ENCODE measurements around the gene LTBP3.

LTBP3 gene

DNA sequence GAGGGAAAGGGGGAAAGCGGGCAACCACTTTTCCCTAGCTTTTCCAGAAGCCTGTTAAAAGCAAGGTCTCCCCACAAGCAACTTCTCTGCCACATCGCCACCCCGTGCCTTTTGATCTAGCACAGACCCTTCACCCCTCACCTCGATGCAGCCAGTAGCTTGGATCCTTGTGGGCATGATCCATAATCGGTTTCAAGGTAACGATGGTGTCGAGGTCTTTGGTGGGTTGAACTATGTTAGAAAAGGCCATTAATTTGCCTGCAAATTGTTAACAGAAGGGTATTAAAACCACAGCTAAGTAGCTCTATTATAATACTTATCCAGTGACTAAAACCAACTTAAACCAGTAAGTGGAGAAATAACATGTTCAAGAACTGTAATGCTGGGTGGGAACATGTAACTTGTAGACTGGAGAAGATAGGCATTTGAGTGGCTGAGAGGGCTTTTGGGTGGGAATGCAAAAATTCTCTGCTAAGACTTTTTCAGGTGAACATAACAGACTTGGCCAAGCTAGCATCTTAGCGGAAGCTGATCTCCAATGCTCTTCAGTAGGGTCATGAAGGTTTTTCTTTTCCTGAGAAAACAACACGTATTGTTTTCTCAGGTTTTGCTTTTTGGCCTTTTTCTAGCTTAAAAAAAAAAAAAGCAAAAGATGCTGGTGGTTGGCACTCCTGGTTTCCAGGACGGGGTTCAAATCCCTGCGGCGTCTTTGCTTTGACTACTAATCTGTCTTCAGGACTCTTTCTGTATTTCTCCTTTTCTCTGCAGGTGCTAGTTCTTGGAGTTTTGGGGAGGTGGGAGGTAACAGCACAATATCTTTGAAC, 52.5 kb downstream of the LTBP3 start:
- DNase-seq = no peak

DNA sequence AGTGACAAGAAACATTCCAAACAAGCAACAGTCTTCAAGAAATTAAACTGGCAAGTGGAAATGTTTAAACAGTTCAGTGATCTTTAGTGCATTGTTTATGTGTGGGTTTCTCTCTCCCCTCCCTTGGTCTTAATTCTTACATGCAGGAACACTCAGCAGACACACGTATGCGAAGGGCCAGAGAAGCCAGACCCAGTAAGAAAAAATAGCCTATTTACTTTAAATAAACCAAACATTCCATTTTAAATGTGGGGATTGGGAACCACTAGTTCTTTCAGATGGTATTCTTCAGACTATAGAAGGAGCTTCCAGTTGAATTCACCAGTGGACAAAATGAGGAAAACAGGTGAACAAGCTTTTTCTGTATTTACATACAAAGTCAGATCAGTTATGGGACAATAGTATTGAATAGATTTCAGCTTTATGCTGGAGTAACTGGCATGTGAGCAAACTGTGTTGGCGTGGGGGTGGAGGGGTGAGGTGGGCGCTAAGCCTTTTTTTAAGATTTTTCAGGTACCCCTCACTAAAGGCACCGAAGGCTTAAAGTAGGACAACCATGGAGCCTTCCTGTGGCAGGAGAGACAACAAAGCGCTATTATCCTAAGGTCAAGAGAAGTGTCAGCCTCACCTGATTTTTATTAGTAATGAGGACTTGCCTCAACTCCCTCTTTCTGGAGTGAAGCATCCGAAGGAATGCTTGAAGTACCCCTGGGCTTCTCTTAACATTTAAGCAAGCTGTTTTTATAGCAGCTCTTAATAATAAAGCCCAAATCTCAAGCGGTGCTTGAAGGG, 53.3 kb downstream of the LTBP3 start:
- no peak for DNase-seq

DNA sequence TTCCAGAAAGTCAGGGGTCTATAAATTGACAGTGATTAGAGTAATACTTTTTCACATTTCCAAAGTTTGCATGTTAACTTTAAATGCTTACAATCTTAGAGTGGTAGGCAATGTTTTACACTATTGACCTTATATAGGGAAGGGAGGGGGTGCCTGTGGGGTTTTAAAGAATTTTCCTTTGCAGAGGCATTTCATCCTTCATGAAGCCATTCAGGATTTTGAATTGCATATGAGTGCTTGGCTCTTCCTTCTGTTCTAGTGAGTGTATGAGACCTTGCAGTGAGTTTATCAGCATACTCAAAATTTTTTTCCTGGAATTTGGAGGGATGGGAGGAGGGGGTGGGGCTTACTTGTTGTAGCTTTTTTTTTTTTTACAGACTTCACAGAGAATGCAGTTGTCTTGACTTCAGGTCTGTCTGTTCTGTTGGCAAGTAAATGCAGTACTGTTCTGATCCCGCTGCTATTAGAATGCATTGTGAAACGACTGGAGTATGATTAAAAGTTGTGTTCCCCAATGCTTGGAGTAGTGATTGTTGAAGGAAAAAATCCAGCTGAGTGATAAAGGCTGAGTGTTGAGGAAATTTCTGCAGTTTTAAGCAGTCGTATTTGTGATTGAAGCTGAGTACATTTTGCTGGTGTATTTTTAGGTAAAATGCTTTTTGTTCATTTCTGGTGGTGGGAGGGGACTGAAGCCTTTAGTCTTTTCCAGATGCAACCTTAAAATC, 54.0 kb downstream of the LTBP3 start:
- no peak for DNase-seq

GRCh38 chr11:65503368-65503948, 54.7 kb downstream of the LTBP3 start:
- DNase-seq = no peak

- DNase-seq = no peak
These were observed 55.4 kb downstream of the LTBP3 start for GRCh38 chr11:65502555-65503367.

DNA sequence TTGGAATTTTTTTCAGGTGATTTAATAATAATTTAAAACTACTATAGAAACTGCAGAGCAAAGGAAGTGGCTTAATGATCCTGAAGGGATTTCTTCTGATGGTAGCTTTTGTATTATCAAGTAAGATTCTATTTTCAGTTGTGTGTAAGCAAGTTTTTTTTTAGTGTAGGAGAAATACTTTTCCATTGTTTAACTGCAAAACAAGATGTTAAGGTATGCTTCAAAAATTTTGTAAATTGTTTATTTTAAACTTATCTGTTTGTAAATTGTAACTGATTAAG, 55.9 kb downstream of the LTBP3 start:
- no peak for DNase-seq

- DNase-seq = no peak
These were observed 56.5 kb downstream of the LTBP3 start for GRCh38 chr11:65501472-65502273.

- no peak for DNase-seq
These were observed 57.0 kb downstream of the LTBP3 start for GRCh38 chr11:65501186-65501471.

DNA sequence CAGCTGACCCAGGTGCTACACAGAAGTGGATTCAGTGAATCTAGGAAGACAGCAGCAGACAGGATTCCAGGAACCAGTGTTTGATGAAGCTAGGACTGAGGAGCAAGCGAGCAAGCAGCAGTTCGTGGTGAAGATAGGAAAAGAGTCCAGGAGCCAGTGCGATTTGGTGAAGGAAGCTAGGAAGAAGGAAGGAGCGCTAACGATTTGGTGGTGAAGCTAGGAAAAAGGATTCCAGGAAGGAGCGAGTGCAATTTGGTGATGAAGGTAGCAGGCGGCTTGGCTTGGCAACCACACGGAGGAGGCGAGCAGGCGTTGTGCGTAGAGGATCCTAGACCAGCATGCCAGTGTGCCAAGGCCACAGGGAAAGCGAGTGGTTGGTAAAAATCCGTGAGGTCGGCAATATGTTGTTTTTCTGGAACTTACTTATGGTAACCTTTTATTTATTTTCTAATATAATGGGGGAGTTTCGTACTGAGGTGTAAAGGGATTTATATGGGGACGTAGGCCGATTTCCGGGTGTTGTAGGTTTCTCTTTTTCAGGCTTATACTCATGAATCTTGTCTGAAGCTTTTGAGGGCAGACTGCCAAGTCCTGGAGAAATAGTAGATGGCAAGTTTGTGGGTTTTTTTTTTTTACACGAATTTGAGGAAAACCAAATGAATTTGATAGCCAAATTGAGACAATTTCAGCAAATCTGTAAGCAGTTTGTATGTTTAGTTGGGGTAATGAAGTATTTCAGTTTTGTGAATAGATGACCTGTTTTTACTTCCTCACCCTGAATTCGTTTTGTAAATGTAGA, 57.6 kb downstream of the LTBP3 start:
- DNase-seq = no peak

- no peak for DNase-seq
These were observed 58.3 kb downstream of the LTBP3 start for GRCh38 chr11:65499713-65500386.

- DNase-seq = peak; percentile 92 to 95
These were observed 59.0 kb downstream of the LTBP3 start, which contains the start of gene MALAT1 for GRCh38 chr11:65498977-65499712. Gene MALAT1 (plus strand): TSS chr11:65499045.

DNA sequence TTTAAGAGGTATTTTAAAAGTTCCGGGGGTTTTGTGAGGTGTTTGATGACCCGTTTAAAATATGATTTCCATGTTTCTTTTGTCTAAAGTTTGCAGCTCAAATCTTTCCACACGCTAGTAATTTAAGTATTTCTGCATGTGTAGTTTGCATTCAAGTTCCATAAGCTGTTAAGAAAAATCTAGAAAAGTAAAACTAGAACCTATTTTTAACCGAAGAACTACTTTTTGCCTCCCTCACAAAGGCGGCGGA, 59.5 kb downstream of the LTBP3 start:
- no peak for DNase-seq

DNA sequence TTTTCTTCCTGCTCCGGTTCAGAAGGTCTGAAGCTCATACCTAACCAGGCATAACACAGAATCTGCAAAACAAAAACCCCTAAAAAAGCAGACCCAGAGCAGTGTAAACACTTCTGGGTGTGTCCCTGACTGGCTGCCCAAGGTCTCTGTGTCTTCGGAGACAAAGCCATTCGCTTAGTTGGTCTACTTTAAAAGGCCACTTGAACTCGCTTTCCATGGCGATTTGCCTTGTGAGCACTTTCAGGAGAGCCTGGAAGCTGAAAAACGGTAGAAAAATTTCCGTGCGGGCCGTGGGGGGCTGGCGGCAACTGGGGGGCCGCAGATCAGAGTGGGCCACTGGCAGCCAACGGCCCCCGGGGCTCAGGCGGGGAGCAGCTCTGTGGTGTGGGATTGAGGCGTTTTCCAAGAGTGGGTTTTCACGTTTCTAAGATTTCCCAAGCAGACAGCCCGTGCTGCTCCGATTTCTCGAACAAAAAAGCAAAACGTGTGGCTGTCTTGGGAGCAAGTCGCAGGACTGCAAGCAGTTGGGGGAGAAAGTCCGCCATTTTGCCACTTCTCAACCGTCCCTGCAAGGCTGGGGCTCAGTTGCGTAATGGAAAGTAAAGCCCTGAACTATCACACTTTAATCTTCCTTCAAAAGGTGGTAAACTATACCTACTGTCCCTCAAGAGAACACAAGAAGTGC, 60.0 kb downstream of the LTBP3 start:
- peak; percentile 56 to 58 for DNase-seq

DNA sequence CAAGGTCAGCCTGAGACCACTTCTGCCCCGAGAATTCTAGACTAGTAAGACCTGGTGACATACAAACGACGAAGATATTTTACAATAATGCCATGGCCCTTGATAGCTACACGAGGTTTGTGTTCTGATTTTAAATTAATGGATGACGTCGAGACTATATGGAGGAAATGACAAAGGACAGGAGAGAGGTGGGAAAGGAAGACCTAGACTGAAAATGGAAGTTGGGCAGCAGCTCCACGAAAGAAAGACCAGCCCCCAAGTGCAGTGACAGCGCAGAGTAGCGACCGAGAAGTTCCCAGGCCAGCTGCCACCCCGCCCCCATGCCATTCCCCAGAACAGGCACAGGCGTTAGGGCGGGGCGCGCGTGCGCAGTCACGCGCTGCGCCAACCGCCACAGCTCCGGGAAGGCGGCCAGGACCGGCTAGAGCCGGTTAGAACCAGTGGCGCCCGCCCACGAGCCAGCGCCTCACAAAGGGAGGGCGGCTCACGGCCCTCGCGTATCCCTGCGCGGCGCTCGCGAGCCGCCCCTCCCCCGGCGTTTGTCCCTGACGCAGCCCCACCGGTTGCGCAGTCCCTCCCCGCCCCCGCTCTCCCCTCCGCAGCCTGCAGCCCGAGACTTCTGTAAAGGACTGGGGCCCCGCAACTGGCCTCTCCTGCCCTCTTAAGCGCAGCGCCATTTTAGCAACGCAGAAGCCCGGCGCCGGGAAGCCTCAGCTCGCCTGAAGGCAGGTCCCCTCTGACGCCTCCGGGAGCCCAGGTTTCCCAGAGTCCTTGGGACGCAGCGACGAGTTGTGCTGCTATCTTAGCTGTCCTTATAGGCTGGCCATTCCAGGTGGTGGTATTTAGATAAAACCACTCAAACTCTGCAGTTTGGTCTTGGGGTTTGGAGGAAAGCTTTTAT, 60.8 kb downstream of the LTBP3 start:
- DNase-seq = peak; percentile 99

GRCh38 chr11:65496304-65497140, 61.6 kb downstream of the LTBP3 start:
- DNase-seq = no peak

DNA sequence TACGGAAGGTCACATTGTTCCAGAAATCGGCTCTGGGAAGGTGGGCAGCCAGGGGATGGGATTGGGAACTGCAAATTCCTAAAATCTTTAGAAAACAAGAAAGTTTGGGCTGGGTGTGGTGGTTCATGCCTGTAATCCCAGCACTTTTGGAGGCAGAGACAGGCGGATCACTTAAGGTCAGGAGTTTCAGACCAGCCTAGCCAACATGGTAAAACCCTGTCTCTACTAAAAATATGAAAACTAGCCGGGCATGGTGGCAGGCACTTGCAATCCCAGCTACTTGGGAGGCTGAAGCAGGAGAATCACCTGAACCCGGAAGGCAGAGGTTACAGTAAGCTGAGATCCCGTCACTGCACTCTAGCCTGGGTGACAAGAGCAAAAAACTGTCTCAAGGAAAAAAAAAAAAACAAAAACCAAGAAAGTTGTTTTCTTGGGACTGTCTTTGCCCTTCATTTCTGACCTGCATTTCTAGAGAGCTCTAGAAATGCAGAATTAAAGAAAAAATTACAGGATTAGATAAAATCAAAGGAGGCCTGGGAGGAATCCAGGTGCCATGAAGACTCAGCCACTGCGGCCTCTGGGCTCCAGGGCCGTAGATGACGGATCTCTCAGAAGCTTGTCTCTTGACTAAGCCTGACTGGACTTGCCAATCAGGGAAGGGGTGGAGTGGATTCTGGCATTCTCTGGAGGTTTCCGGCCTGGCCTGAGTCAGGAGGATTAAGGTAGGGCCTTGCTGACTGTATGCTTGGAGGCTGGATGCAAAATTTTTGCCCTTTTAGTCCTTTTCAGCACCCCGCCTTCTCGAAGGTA, 64.6 kb downstream of the LTBP3 start:
- no peak for DNase-seq
